ENCODE results near the gene FXYD2.

FXYD2 gene

DNA sequence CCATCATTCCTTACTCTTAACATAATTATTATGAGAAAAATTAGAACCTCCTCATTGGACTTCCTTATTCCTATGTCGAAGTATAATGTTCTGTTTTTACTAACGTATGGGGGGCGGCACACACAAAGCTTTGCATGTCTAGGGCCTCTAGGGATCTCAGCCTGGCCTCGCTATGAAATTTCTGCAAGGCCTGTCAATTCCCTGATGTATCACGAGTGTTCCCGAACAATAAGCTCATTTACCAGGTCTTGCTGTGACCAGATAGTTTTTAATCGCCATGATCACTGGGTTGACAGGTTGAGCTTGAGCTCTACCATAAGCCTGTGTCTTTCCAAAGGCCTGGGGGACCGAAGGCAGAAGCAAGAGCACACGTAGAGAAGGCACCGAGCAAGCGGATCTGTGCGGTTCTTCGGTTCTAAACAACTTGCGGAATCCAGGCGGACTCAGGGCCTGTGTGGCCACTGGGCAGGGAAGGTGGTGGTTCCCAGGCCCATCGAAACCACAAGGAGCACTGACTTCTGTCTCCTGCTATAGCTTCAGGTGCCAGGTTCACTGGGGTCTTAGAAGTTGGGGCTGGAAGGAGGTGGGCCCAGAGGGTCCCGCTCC lies 10.4 kb upstream of the FXYD2 start:
- no peak for DNase-seq

DNA sequence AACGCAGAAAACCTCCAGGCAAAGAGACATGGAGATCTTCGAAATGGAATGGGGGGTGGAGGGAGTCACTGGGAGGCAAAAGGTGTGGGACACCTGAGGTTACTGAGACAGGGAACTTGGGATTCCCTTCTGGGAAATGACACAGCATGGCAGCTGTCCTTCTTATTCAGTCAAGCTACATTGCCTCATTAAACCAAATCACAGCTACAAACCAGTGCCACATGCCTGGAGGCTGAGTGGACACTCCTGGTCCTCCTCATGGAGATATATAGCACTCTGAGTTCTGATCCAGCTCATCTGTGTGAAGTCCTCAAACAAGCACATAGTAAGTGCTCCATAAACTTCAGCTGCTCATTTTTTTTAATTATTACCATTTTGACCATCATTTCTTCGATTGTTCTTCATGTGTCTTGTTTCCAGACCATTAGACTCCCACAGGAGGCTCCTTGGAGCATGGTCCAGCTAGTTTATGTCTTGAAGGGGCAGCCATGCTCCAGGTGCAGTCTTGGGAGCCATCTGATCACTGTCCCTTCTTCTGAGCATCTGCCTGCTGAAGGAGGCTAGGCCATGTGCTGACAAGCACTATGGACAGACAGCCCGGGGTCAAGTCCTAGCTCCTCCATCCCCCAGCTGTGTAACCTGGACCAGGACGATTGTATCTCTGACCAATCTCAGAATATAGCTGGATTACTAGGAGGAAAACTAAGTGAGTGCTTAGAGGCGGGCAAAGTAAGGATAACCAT lies 9.7 kb upstream of the FXYD2 start:
- DNase-seq, result no peak

DNA sequence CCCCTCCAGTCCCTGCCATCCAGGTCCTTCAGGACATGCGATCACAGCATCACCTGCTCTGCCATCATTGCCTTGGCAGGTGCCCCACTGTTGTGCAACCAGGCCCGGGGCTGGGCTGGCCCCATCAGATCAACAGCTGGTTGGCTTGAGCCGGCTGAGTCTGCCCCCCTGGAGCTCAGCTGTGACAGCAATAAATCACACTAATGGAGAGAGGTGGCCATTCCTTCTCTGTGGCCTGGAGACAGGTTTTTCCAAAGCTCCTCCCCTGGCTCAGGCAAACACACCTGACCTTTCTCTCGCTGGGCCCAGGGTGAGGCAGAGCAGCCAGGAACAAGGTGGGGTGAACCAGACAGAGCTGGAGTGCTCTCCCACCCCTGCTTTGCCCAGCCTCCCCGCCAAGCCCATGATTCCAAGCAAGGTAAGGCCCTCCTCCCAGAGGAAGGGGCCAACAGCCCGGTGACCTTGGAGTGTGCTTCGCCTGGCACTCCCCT lies 8.9 kb upstream of the FXYD2 start:
- DNase-seq, result no peak

DNA sequence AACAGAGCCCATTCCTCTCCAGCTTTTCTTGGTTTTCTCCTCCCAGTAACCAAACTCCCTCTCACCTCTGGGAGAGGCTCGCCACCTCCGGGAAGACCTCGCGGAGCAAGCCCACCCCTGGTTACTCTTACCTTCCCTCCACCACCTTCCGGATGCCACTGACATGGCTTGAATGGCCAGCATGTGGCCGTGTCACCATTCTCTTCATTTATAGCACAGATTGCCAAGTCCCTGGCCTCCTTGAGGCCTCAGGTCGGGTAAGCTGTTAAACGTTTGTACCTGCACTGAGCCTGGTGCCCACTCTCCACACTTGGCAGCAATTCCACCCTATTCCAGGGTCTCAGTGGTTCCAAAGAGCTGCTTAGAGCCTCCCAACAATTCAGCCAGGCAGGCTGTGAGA lies 8.0 kb upstream of the FXYD2 start:
- DNase-seq, result no peak

DNA sequence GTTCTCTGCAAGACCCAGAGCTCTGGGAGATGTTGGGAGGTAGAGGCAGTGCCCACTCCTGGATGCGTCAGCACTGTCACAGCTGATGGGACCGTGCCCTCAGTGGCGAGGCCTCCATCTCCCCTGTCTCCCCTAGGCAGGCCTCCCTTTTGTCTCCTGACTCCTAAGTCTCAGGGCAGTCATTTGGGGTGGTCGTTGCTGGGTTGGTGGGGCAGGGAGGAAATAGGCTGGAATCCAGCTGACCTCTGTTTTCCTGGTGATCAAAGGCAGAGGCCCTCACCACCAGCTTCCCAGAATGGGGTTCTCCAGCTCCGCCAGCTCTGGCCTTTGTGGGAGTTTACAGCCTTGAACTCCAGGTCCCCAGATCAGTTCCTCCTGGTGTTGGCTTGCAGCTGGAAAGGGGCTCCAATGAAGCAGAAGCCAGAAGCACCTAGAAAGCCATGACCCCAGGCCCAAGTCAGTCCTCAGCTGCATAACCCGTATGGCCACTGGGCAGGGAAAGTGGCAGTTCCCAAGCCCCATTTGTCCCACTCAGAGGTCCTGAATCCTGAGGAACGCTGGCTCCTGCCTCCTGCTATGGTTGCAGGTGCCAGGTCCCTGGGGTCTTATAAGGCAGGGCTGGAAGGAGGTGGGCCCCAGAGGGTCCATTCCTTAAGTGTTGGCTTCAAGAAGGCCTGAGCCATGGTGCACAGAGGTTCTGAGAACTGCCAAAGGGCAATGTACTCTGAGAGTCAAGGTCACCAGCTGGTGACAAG lies 7.3 kb upstream of the FXYD2 start:
- DNase-seq, result no peak

DNA sequence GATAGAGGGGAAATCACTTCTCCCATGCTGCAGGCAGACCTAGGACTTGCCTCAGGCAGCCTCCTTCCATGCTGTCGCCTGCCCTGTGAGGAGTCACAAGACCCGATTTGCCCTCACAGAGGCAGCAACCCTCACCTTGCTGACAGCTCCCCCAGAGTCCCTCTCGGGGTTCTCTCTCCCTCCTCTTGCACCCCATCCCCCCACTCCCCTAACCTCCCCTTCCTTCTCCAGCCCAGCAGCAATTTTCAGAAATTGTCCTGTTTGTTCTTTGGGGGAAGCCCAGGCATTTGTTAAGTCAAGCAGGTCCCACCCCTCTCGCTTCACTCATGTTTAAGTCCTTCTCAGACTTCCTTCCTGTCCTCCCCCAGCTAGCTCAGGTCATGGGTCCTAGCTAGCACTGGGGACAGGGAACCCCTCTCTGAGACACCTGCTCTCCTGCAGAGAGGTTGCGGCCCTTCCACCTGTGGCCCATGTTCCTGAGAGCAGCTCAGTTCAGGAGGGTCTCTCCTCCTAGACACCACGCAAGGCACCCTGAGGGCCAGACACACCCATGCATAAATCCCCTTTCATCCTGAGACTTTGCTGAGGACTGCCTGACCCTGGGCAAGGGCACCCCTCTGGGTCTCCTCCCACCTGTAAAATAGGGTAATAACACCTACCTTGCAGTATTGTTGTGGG lies 6.3 kb upstream of the FXYD2 start:
- no peak for DNase-seq

DNA sequence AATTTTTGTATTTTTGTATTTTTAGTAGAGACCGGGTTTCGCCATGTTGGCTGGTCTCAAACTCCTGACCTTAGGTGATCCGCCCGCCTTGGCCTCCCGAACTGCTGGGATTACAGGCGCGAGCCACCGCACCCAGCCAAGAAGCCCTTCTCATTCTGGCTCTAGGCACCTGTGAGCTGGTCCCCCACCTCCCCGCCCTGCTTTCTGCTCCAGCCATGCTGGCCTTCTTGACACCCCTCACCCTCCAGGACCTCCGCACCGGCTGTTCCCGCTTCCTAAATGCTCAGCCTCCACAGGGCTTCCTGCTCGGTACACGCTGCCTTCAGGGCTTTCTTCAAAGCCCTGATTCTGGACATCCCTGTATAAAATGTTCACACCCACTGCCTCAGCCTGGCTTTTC lies 5.5 kb upstream of the FXYD2 start:
- no peak for DNase-seq

DNA sequence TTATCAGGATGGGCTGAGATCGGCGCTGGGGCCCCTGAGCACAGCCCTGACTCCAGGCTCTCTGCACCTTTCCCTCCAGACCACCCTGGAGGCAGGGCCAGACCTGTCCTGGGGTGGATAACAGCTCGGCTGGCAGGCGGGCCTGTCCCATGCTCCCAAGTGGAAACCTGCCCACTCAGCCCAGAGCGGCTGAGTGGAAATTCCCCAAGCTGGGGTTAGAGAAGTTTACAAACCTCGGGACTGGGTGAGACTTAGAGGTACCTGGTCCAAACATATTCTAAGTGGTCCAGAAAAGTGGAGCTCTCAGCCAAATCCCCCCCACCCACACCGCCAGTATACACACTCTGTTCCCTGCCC lies 4.8 kb upstream of the FXYD2 start:
- no peak for DNase-seq

DNA sequence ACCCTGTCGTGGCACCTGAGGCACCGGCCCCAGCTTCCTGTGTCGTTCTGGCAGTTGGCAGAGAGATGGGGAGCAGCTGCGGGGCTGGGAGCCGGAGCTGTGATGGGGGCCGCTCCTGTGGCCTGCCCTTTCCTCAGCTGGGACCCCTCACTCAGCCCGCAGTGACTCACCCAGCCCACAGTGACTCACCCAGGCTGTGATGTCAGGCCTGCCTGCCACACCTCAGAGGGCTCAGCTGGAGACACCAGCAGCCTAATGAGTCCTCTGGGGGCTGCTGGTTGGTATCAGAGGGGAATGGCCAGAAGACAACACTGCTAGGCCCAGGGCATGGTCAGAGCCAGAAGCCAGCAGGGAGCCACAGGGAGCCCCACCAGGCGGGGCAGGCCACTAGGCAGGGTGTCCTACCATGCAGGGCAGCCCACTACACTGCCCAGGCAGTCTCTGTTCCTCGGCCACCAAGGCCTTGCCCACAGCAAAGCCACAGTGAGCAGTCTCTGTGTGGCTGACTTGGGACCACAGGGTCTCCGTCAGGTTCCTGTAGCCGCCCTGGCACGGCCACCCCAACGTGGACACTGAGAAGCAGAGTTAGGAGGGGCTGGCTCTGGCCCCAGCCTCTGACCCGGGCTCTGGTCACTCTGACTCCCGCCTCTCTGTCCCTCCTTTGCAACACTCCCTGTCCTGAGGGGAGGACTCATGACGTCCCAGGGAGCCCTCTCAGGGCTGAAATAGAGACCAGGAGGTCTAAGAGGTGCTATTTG lies 4.2 kb upstream of the FXYD2 start:
- DNase-seq, result peak; percentile 52

DNA sequence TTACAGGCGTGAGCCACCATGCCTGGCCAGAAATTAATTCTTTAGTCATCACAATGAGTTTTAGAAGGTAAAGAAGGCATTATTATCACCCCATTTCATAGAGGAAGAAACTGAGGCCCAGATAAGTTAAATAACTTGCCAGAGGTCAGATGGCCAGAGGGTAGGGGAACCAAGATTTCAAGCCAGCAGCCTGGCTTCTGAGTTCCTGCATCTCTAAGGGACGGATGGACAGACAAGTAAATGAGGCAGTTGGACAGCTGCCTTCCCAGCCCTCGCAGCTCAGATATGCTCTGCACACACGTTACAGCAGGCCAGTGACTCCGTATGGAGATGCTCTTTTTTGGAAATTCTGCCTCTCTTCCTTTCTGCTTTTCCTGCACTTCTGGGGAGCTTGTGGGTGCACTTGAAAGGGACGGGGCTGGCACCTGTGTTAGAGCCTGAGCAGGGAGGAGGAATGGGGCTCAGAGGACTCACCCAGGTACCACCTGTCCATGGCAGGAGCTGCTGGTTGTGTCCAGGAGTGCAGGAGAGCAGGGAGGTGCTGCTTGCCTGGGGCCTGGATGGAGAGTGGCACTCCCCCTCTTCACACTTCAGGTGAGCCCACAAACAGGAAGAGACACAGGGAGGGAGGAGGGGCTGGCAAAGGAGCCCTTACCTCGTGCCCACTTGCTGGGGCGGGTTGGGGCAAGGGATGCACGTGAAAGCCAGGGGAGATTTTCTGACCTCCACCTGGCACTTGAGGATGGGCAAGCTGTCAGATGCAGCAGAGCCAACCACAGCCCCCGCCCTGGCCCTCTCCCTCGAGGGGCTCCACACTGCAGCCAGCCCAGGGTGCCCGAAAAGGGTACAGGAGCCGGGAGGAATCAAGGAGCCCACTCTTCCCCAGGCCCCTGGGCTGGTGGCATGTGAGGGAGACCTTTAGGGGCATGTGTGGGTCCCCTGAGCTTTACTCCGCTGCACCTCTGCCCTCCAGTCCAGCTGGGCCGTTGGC lies 3.3 kb upstream of the FXYD2 start:
- DNase-seq, result no peak

DNA sequence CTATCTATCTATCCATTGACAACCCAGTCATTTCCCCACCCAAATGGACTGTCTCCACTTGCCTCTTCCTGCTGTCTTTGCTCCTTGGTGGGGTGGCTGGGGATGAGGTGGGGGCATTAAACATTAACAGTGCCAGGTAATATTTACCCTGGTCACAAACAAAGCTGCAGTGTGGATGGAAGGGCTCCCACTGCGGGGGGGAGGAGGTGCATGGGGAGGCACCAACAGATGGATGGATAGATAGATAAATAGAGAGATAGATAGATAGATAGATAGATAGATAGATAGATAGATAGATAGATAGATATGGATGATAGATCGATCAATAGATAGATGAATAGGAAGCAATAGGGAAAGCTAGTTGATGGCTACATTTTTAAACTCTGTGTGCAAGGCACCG lies 2.3 kb upstream of the FXYD2 start:
- DNase-seq, result no peak

DNA sequence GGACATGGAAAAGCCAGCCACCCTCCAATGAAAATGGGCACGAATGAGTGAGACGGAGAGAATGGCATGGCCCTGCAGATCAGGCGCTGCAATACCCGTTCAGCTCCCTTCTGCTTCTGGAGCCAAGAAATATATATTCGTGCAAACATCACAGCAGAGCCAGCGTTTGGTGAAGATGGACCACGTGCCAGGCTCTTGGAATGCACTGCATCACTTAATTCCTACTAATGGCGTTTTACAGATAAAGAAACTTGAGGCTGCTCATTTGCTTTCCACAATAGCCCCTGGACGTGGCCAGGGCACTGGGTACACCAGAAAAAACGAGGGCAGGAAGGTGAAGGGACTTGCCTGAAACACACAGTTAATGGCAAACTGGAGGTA lies 1.6 kb upstream of the FXYD2 start:
- no peak for DNase-seq

DNA sequence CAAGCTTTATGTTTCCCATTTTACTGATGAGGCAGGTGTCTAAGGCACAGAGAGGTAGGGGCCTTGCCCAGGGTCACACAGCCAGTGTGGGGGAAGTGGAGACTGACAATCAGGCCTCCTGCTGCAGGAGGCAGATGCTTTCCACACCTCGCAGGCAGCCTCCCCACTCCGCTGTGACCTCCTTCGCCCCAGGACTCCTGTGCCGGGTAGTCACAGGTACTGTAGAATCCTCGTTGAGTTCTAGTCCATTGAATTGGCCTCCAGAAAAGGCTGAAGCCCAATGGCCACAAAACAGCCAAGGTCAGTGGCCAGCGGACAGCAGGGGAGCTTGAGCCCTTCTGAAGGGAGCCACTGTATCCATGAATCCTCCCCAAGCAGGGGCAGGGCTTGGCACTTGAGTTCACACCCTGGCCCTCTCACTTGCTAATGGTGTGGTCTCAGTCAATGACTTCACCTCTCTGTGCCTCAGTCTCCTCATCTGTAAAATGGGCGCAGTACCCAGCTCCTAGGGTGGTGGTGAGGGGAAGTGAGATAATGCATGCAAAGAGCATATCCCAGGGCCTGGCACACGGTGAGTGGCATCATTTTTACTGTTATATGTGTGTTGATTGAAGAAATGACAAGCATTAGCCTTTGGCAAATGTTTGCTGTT lies 1.1 kb upstream of the FXYD2 start:
- no peak for DNase-seq

DNA sequence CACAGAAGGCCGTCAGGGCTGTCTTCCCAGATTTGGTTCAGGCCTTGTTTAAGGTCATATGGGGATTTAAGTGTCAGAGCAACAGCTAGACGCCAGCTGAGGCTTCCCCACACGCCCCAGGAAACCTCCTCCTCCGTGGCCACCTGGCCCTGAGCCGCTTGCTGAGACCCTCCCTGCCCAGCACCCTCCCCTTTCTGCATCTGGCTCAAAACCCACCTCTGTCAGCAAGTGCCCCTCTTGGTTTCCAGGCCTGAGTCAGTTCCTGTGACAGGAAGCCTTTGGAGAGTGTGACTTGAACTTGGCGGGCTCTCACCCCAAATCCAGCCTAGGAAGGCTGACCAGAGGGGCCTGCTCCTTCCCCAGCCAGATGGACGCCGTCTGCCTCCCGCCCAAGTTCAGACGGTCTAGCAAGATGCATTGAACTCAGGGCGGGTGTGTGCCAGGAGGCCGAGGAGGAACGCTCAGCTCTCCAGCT lies 561 bp downstream of the FXYD2 start:
- no peak for DNase-seq

DNA sequence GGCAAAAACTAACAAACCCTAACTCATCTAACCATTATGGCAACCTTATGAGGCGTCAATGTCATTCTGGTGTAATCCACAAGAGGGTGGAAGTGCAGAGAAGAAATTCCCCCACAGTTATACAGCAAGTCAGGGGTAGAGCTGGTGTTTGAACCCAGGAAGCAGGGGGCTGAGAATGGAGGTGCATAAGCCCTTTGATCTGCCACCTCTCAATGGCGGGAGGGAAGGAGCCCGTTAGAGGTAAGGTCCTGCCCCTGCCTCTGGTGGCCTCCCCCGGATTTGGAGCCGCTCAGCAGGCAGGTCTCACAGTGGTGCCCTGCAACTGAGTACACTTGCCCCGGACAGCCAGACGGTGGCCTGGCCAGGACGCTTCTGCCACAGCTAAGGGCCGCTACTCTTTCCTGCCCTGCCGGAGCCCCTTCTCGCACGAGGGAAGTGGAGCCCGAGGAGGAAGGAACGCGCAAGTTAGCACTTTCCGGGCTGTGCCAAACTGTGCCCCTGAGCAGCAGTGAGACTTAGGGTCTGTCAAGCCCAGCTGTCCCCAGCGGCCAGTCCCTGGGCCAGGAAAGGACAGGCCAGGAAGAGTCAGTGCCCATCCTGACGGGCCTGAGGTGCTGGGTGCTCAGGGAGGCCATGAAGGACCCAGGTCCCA lies 1.1 kb downstream of the FXYD2 start:
- DNase-seq, result peak; percentile 61

DNA sequence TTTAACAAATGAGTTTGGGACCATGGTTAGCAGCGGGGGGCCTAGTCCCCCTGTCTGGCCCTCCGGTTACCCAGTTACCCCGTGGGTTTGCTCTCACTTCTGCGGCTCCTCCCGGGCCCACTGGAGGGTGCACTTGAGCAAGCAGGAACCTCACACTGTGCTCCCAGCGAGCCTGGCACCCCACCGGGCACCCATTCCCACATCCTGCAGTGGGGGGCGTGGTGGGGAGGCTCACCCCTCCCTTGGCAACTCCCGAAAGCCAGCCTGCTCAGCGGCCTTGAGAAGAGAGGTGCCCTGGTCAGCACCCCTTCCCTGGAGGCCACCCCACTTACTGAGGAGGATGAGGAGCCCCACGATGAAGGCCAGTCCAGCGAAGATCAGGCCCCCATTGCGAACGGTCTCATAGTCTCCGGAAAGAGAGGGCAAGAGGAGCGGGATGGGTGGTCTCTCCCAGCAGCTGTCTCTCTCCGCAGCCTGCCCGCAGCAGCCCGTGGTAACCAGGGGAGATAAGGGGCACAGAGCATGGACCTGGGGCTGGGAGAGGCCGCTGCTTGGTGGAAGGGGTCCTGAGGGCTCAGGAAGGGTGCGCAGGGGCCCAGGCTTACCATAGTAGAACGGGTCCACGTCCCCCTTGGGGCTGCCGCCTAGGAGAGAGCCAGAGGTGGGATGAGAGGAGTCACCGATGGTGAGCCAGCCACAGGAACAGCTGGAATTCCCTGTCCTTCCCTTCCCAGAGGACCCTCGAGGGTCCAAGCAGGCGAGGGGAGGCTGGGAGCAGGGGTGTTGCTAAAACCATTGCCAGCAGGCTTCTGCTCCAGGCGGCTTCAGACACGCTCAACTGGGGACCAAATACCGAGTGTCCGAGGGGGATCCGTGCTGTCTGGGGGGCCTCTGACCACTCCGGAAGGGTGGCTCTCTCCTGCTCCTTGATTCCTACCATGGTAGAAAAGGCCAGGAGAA lies 2.2 kb downstream of the FXYD2 start:
- peak; percentile 42 for DNase-seq

DNA sequence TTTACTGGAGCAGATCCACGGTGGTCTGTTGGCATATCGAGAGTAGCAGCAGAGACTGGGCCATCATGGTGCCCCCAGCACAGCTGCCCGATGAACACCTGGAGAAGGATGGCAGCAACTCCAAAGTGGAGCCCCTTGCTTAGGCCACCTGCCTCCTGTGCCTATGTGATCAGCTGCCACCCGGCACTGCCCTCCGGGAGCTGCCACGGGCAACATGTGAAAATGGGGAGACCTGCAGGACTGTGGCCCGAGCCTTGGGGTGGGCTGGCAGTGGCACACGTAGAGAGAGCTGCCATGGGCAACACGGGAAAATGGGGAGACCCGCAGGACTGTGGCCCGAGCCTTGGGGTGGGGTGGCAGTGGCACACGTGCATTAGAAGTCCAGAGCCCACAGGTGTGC lies 3.1 kb downstream of the FXYD2 start:
- no peak for DNase-seq

DNA sequence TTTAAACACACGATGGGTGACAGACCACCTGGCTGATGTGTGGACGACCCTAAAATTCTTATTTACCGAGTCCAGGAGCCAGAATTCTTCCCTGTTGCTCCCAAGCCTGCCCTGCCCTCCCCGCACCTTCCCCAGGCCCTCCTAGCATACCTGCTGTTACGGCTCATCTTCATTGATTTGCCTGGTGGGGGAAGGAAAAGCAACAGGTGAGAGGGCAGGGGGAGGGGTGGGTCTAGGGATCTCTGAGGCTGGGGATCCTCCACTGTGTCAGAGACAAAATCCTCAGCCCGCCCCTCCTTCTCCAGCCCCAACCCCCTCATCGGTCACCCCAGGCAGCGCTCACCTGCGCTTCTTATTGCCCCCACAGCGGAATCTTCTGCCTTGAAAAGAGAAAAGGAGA lies 4.0 kb downstream of the FXYD2 start:
- DNase-seq, result no peak

DNA sequence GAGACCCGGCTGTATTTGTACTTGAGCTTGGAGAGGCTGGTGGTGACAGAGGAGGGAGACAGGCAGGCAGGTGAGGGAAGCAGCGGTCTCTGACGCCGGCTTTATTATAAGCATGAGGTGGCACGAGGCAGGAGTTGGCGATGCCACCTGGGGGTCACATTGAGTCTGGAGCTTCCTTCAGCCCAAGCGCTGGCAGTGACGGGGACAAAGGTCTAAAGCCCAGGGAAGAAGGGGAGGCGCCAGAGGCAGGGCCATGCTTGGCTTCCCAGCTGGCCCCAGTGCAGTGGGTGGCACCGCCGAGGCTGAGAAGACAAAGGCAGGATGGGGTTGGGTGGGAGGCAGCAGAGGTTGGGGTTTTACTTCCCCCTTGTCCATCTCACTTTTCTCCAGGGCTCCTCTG lies 4.5 kb downstream of the FXYD2 start:
- no peak for DNase-seq
